Keratinocyte (primary cell): ENCODE measurements around the gene MOB2. TPM values are rescaled to one million over a fixed set of nuclear protein-coding genes. Genes with fewer than 3 reads are reported as not detected.

Experiments
- DNase-seq: peaks from one replicate; pipeline ENCODE4 v3.0.0-alpha.2; 2011; ENCODE audit warnings: low read depth, missing footprints, low spot score
- FAIRE-seq: peaks from 2 replicates; lab custom pipeline; 2011; peaks lifted over from hg19 to GRCh38; lab: Jason Lieb, UNC
- H2AFZ ChIP-seq: 2 replicates; pipeline ENCODE4 v1.6.0; 2012; ENCODE audit warnings: low read length, control low read depth, inconsistent platforms; ENCODE audit not compliant: control insufficient read depth
- H3K27ac ChIP-seq: 2 replicates; pipeline ENCODE4 v1.5.1; 2011; ENCODE audit warnings: low read length; ENCODE audit not compliant: control insufficient read depth, insufficient read depth
- H3K27me3 ChIP-seq: 3 replicates; pipeline ENCODE4 v1.6.0; 2011; ENCODE audit warnings: low read length; ENCODE audit not compliant: control insufficient read depth, insufficient read depth; ENCODE audit errors: extremely low read depth
- H3K36me3 ChIP-seq, 2 experiments: 2 replicates in 1 of 2; 3 replicates in 1 of 2; pipeline ENCODE4 v1.5.1; 2011; ENCODE audit warnings: low read length in 2 of 2, mild to moderate bottlenecking in 1 of 2; ENCODE audit not compliant: control insufficient read depth in 2 of 2, insufficient read depth in 2 of 2; ENCODE audit errors: extremely low read depth in 1 of 2
- H3K4me1 ChIP-seq: 3 replicates; pipeline ENCODE4 v1.5.1; 2011; ENCODE audit warnings: low read length; ENCODE audit not compliant: control insufficient read depth, insufficient read depth; ENCODE audit errors: extremely low read depth
- H3K4me2 ChIP-seq: 3 replicates; pipeline ENCODE4 v1.6.0; 2011; ENCODE audit warnings: low read depth, low read length; ENCODE audit not compliant: control insufficient read depth, insufficient read depth; ENCODE audit errors: extremely low read depth
- H3K4me3 ChIP-seq, 3 experiments: fragments of 200-600 bp in 1 of 3; sonication (generic) in 1 of 3; 2 replicates in 2 of 3; 3 replicates in 1 of 3; pipeline ENCODE4 v1.5.1; 2011 to 2016; ENCODE audit warnings: low read length in 3 of 3, mild to moderate bottlenecking in 3 of 3, control low read depth in 2 of 3, inconsistent platforms in 1 of 3, low read depth in 1 of 3, mixed read lengths in 1 of 3, mixed run types in 1 of 3, moderate library complexity in 1 of 3; ENCODE audit not compliant: control insufficient read depth in 2 of 3, insufficient read depth in 2 of 3; ENCODE audit errors: extremely low read depth in 1 of 3
- H3K79me2 ChIP-seq: 2 replicates; pipeline ENCODE4 v1.6.0; 2012; ENCODE audit warnings: low read length; ENCODE audit not compliant: control insufficient read depth, insufficient read depth
- H3K9ac ChIP-seq: 3 replicates; pipeline ENCODE4 v1.6.0; 2011; ENCODE audit warnings: low read length; ENCODE audit not compliant: control insufficient read depth, insufficient read depth; ENCODE audit errors: extremely low read depth
- H3K9me1 ChIP-seq: 3 replicates; pipeline ENCODE4 v1.6.0; 2011; ENCODE audit warnings: low read length; ENCODE audit not compliant: control insufficient read depth, insufficient read depth; ENCODE audit errors: extremely low read depth
- H3K9me3 ChIP-seq: 2 replicates; pipeline ENCODE4 v1.5.1; 2012; ENCODE audit warnings: low read depth, low read length; ENCODE audit not compliant: control insufficient read depth
- H4K20me1 ChIP-seq: 3 replicates; pipeline ENCODE4 v1.6.0; 2011; ENCODE audit warnings: low read length; ENCODE audit not compliant: control insufficient read depth, insufficient read depth; ENCODE audit errors: extremely low read depth
- CTCF ChIP-seq, 3 experiments: IDR thresholded peaks in 1 of 3; conservative IDR thresholded peaks in 1 of 3; optimal IDR thresholded peaks in 1 of 3; 2 replicates in 2 of 3; 3 replicates in 1 of 3; pipeline versions ENCODE3 to v1.5.1; 2011; ENCODE audit warnings: low read length in 3 of 3, mild to moderate bottlenecking in 3 of 3, moderate library complexity in 2 of 3, control low read depth in 1 of 3, inconsistent platforms in 1 of 3; ENCODE audit not compliant: insufficient read depth in 2 of 3; ENCODE audit errors: extremely low read depth in 1 of 3
- EZH2 ChIP-seq: IDR thresholded peaks from one replicate; pipeline ENCODE4 v1.6.1; 2012; ENCODE audit warnings: inconsistent platforms, mild to moderate bottlenecking, low read length, moderate library complexity
- dilution Hi-C: fragments of 300-500 bp; cut with MboI; formaldehyde crosslinking; loops from one replicate; pipeline ENCODE4 v1.7.0; 2020; ENCODE audit warnings: low sequenced_read_pairs; ENCODE audit not compliant: extremely low pct_ligation_motif_present
- polyA plus RNA-seq, 5 experiments: library from polyadenylated mRNA; depleted of rRNA in 3 of 5; stranded (reverse) in 3 of 5; stranded (forward) in 1 of 5; unstranded in 1 of 5; fragments of >200 nt; gene quantifications; 1 replicate in 1 of 5; 2 replicates in 3 of 5; 3 replicates in 1 of 5; pipeline versions ENCODE4 v1.2.1 to v1.2.3, GENCODE V29; 2011 to 2012; ENCODE audit warnings: missing spikeins in 2 of 5, low read depth in 1 of 5, low replicate concordance in 1 of 5

MOB2 gene
- polyA plus RNA-seq, 1 donor (not counting 4 experiments of a cell fraction or from before 2014, with no cell fraction given) = 37.7 TPM

DNA sequence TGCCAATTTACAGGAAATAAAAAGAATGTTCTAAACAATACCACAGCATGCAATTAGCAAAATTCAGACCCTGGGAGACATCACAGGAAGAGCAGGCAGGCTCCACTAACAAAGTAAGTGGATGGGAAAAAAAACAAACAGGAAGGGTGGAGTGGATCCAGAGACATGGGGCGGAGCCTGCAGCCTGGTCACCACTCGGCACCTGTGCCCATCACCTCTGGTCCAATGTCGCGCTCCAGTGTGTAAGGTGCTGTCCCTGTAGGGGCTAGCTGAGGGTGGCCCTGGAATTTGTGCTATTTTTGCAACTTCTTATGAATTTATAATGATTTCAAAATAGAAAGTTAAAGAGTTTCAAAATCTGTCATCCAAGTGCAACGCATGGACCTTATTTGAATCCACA is 11.0 kb upstream of the MOB2 start:
- peaks cover 4% of the 10 kb centered on the region for H3K4me1 ChIP-seq

DNA sequence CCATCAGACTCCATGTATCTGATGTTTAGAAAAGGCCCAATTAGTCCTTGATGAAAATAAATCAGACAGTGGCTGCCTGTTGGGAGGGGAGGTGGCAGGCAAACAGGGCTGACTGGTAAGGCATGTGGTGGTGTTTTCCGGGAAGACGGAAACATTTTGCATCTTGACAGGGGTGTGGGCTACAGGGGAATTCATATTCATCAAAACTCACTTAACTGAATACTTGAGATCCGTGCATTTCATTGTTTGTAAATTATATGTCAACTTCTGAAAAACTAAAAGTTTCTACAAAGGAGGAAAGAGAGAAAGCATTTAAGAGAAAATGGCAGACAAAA is 10.1 kb upstream of the MOB2 start:
- Histone ChIP-seq H3K27ac (no peak overlapping the region), H4K20me1 (peaks cover 34% of the 10 kb centered on the region)

More for the DNA sequence above, 11.0 kb upstream of the MOB2 start:
- H3K9ac ChIP-seq = no peak overlapping the region
- H3K4me2 ChIP-seq = no peak overlapping the region
- peaks cover 3 to 6% of the 10 kb centered on the region in 2 experiments for H3K36me3 ChIP-seq
- no peaks in the 10 kb centered on the region for H3K27me3 ChIP-seq
- no peak for DNase-seq
- FAIRE-seq = no peak
- dilution Hi-C loops = no loop called here
- H2AFZ ChIP-seq = no peak overlapping the region
- peaks cover 85% of the 10 kb centered on the region for H3K79me2 ChIP-seq
- H3K9me1 ChIP-seq = peaks cover 3% of the 10 kb centered on the region
- H3K4me3 ChIP-seq = no peak overlapping the region
- peaks cover 40% of the 10 kb centered on the region for H4K20me1 ChIP-seq
- TF ChIP-seq CTCF (optimal IDR thresholded peaks at IDR 0.05 in 1 of 3, IDR thresholded peaks at IDR 0.05 in 1 of 3, conservative IDR thresholded peaks at IDR 0.05 in 1 of 3; ENCODE audit: extremely low read depth in 1 of 3, insufficient read depth in 2 of 3, low read length in 3 of 3) (no peak), EZH2 (no peak)
- peaks cover 3% of the 10 kb centered on the region for H3K9me3 ChIP-seq
- H3K27ac ChIP-seq = no peak overlapping the region

More for the DNA sequence above, 10.1 kb upstream of the MOB2 start:
- no peak for DNase-seq
- Histone ChIP-seq H3K9ac (no peak overlapping the region), H3K9me3 (peaks cover 3% of the 10 kb centered on the region), H3K36me3 (peaks cover 3 to 6% of the 10 kb centered on the region in 2 experiments), H3K79me2 (peaks cover 81% of the 10 kb centered on the region), H3K4me3 (no peak overlapping the region), H3K4me2 (no peak overlapping the region), H3K27me3 (no peaks in the 10 kb centered on the region), H2AFZ (no peak overlapping the region), H3K9me1 (peaks cover 3% of the 10 kb centered on the region), H3K4me1 (peaks cover 4% of the 10 kb centered on the region)
- TF ChIP-seq EZH2 (no peak), CTCF (optimal IDR thresholded peaks at IDR 0.05 in 1 of 3, IDR thresholded peaks at IDR 0.05 in 1 of 3, conservative IDR thresholded peaks at IDR 0.05 in 1 of 3; ENCODE audit: extremely low read depth in 1 of 3, insufficient read depth in 2 of 3, low read length in 3 of 3) (no peak)
- no peak for FAIRE-seq
- dilution Hi-C loops = no loop called here
